Measurements from ENCODE around the gene TDRD10.

DNA sequence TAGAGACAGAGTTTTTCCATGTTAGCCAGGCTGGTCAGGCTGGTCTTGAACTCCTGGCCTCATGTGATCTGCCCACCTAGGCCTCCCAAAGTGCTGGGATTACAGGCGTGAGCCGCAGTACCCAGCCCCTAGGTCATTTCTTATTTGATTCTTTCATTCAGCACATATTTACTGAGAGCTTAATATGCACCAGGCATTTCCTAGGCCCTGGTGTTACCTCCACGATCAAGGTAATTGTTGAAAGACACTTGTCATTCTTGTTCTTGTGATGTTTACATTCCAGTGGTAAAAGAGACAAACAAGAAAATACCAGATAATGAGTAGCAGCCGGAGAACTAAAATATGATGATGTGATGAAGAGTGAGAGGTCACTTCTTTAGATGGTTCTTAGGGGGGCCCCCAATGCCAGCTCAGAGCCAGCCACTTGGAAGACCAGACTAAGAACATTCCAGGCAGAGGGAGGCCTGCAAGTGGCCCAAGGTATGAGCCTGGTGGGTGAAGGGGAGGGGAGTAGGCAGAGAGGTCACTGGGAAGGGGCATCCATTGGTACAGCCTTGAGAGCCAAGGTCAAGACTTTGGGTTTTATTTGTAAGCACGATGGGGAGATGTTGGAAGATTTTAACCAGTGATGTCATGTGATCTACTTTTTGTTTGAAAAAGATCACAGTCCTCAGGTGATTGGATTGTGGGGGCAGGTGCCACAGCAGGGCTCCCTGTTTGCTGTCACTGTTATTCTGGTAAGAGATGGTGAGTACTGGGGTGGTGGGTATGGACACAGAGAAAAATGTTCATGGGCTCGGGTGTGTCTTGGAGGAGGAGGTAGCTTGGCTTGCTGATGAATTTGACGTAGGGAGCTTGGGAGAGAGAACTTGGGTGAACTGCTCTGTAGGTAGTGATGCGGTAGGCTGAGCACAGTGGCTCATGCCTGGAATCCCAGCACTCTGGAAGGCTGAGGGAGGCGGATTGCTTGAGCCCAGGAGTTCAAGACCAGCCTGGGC lies 37.8 kb downstream of the TDRD10 start:
- TF ChIP-seq YY1 (IDR thresholded peaks at IDR 0.05; ENCODE audit: insufficient read depth, insufficient read length) = no peak
- TF ChIP-seq SUZ12 (IDR thresholded peaks at IDR 0.05; ENCODE audit: extremely low read depth, insufficient read depth, insufficient read length) = no peak
- no peak for TF ChIP-seq ZNF274 (IDR thresholded peaks at IDR 0.05; ENCODE audit: low read depth, low read length)
